GM12878 (cell line): Measurements from ENCODE around the gene CCDC47. TPM values are rescaled to one million over a fixed set of nuclear protein-coding genes. Genes with fewer than 3 reads are reported as not detected.

Experiments
- ATAC-seq: fragments of 200-7000 bp; cut with Tn5 transposase; 3 replicates; pipeline ENCODE4 v1.9.1; 2020; ENCODE audit warnings: mild to moderate bottlenecking, moderate library complexity
- BruUV-seq: library from RNA; stranded (reverse); fragments of 400-500 nt; replicated peaks from 2 replicates; lab custom pipeline; 2021; lab: Mats Ljungman, UMichigan
- CTCF ChIA-PET: fragments of 300-600 bp; sonication (Branson Sonifier 250); formaldehyde crosslinking; extraction: SDS; loops from one replicate; lab custom pipeline; 2021; ENCODE audit warnings: inconsistent platforms; lab: Yijun Ruan, JAX
- POLR2A ChIA-PET: fragments of 350-600 bp; formaldehyde crosslinking; extraction: SDS; loops from one replicate; lab custom pipeline; 2021; ENCODE audit warnings: inconsistent platforms; lab: Charles Lee
- RAD21 ChIA-PET: fragments of 300-600 bp; sonication (Branson Sonifier 250); formaldehyde crosslinking; loops from one replicate; lab custom pipeline; 2023; ENCODE audit warnings: antibody characterized with exemption; ENCODE audit not compliant: unreplicated experiment; lab: Charles Lee
- SMC1A ChIA-PET: fragments of 300-600 bp; sonication (Branson Sonifier 250); formaldehyde crosslinking; loops from one replicate; lab custom pipeline; 2023; ENCODE audit not compliant: unreplicated experiment, uncharacterized antibody; lab: Charles Lee
- DNase-seq: peaks from one replicate; pipeline ENCODE4 v3.0.0-alpha.2; 2011; ENCODE audit warnings: low read depth, low spot score
- FAIRE-seq: peaks from 3 replicates; lab custom pipeline; 2011; peaks lifted over from hg19 to GRCh38; lab: Jason Lieb, UNC
- H2AFZ ChIP-seq: 2 replicates; pipeline ENCODE4 v1.6.0; 2011; ENCODE audit warnings: low read depth, low read length, control low read depth; ENCODE audit not compliant: control insufficient read depth
- H3K27ac ChIP-seq: 2 replicates; pipeline ENCODE4 v1.5.1; 2011; ENCODE audit warnings: control low read depth; ENCODE audit not compliant: control insufficient read depth, insufficient read depth
- H3K27me3 ChIP-seq, 2 experiments: replicated peaks in 1 of 2; 2 replicates each; pipeline versions ENCODE4 v1.6.0 to v1.6.1; 2011; ENCODE audit warnings: low read length in 1 of 2; ENCODE audit not compliant: control insufficient read depth in 2 of 2, insufficient read depth in 2 of 2
- H3K36me3 ChIP-seq, 2 experiments: 2 replicates each; pipeline ENCODE4 v1.5.1; 2011; ENCODE audit warnings: low read length in 1 of 2; ENCODE audit not compliant: control insufficient read depth in 2 of 2, insufficient read depth in 2 of 2
- H3K4me1 ChIP-seq: 2 replicates; pipeline ENCODE4 v1.6.1; 2011; ENCODE audit warnings: mild to moderate bottlenecking, low read length, moderate library complexity, mixed read lengths; ENCODE audit not compliant: control insufficient read depth, insufficient read depth
- H3K4me2 ChIP-seq: 2 replicates; pipeline ENCODE4 v1.6.0; 2011; ENCODE audit warnings: control low read depth; ENCODE audit not compliant: control insufficient read depth, insufficient read depth
- H3K4me3 ChIP-seq: fragments of 200-600 bp; sonication (generic); 2 replicates; pipeline ENCODE4 v1.5.1; 2016
- H3K79me2 ChIP-seq: 2 replicates; pipeline ENCODE4 v1.6.0; 2011; ENCODE audit warnings: low read length; ENCODE audit not compliant: control insufficient read depth, insufficient read depth
- H3K9ac ChIP-seq: 2 replicates; pipeline ENCODE4 v1.8.0; 2011; ENCODE audit warnings: low read length, control low read depth, mixed read lengths; ENCODE audit not compliant: control insufficient read depth, insufficient read depth
- H3K9me3 ChIP-seq: replicated peaks from 3 replicates; pipeline ENCODE4 v1.5.1; 2011; ENCODE audit warnings: mild to moderate bottlenecking, low read length; ENCODE audit not compliant: control insufficient read depth, insufficient read depth
- H4K20me1 ChIP-seq: 2 replicates; pipeline ENCODE4 v1.6.0; 2011; ENCODE audit not compliant: control insufficient read depth, insufficient read depth
- CREB1 ChIP-seq: IDR thresholded peaks from 2 replicates; pipeline ENCODE4 v1.6.1; 2012; ENCODE audit warnings: low read depth, mild to moderate bottlenecking, inconsistent platforms
- EP300 ChIP-seq, 2 experiments: fragments of 150-350 bp in 1 of 2; IDR thresholded peaks; 2 replicates each; pipeline ENCODE4 v1.6.1; 2011 to 2012; ENCODE audit warnings: low read depth in 2 of 2, low read length in 2 of 2, borderline replicate concordance in 1 of 2, improper control_type of control experiment in 1 of 2, inconsistent platforms in 1 of 2; ENCODE audit not compliant: control insufficient read depth in 1 of 2
- ETV6 ChIP-seq, 2 experiments: fragments of 450-650 bp in 1 of 2; IDR thresholded peaks in 1 of 2; conservative IDR thresholded peaks in 1 of 2; 2 replicates each; pipeline ENCODE4 v1.6.1; 2014; ENCODE audit warnings: antibody characterized with exemption in 1 of 2, borderline replicate concordance in 1 of 2, low read depth in 1 of 2, mild to moderate bottlenecking in 1 of 2, moderate library complexity in 1 of 2
- GABPA ChIP-seq: IDR thresholded peaks from 2 replicates; pipeline ENCODE4 v1.6.1; 2014; ENCODE audit warnings: antibody characterized with exemption, low read depth, mild to moderate bottlenecking, inconsistent platforms
- HCFC1 ChIP-seq: fragments of 150-350 bp; IDR thresholded peaks from 2 replicates; pipeline ENCODE4 v1.6.1; 2014; ENCODE audit warnings: low read length
- KLF5 ChIP-seq: fragments of 450-650 bp; IDR thresholded peaks from 2 replicates; pipeline ENCODE4 v1.6.1; 2014; ENCODE audit warnings: mild to moderate bottlenecking; ENCODE audit not compliant: partially characterized antibody
- MEF2B ChIP-seq: fragments of 450-650 bp; IDR thresholded peaks from 2 replicates; pipeline ENCODE4 v1.6.1; 2018; ENCODE audit warnings: mild to moderate bottlenecking, moderate library complexity; ENCODE audit not compliant: partially characterized antibody, poor library complexity, severe bottlenecking
- MTA2 ChIP-seq: fragments of 450-650 bp; IDR thresholded peaks from 2 replicates; pipeline ENCODE4 v1.6.1; 2016; ENCODE audit warnings: low read depth, mild to moderate bottlenecking, moderate library complexity
- NR2F1 ChIP-seq: fragments of 450-650 bp; conservative IDR thresholded peaks from 2 replicates; pipeline ENCODE4 v1.6.1; 2017; ENCODE audit warnings: mild to moderate bottlenecking
- RB1 ChIP-seq: fragments of 450-650 bp; formaldehyde crosslinking; IDR thresholded peaks from 2 replicates; pipeline ENCODE4 v1.6.1; 2017; ENCODE audit warnings: mild to moderate bottlenecking, borderline replicate concordance
- SPI1 ChIP-seq: IDR thresholded peaks from 2 replicates; pipeline ENCODE4 v1.6.1; 2011; ENCODE audit warnings: low read depth, mild to moderate bottlenecking, low read length, moderate library complexity, borderline replicate concordance; ENCODE audit not compliant: insufficient read depth
- TAF1 ChIP-seq: IDR thresholded peaks from 2 replicates; pipeline ENCODE4 v1.6.1; 2011; ENCODE audit warnings: mild to moderate bottlenecking, low read depth, low read length, borderline replicate concordance
- USF1 ChIP-seq: IDR thresholded peaks from 2 replicates; pipeline ENCODE4 v1.6.1; 2011; ENCODE audit warnings: borderline replicate concordance, low read depth, mild to moderate bottlenecking, moderate library complexity, mixed read lengths, low read length; ENCODE audit not compliant: insufficient read depth; ENCODE audit errors: extremely low read length
- ZNF687 ChIP-seq: fragments of 450-650 bp; IDR thresholded peaks from 2 replicates; pipeline ENCODE4 v1.6.1; 2017; ENCODE audit warnings: mild to moderate bottlenecking, moderate library complexity
- WGBS: methylation state at CpG from one replicate; pipeline ENCODE4 v1.1.6; 2016; ENCODE audit warnings: low lambda C conversion rate; ENCODE audit not compliant: insufficient replicate concordance, insufficient coverage; ENCODE audit errors: missing lambda C conversion rate; 5-methylcytosine and 5-hydroxymethylcytosine counted together
- in situ Hi-C: fragments of 300-500 bp; cut with MboI; formaldehyde crosslinking; loops from 9 replicates; pipeline ENCODE4 v1.14.3; 2018; ENCODE audit warnings: mixed read lengths
- intact Hi-C: fragments of 100-400 bp; cut with micrococcal nuclease; formaldehyde crosslinking; loops from one replicate; pipeline ENCODE4 v1.14.2; 2022; ENCODE audit not compliant: unreplicated experiment
- polyA plus RNA-seq, 11 experiments: library from polyadenylated mRNA; depleted of rRNA in 4 of 11; unstranded in 6 of 11; stranded (reverse) in 5 of 11; fragments of >200 nt; fragmentation: Nextera tagmentation in 4 of 11; fragmentation: Illumina TruSeq in 1 of 11; extraction: Ambion mirVana in 4 of 11; extraction: Trizol in 1 of 11; gene quantifications; 1 replicate in 1 of 11; 2 replicates in 10 of 11; pipeline versions ENCODE4 v1.2.1 to v1.2.3, GENCODE V29; 2011 to 2016; ENCODE audit warnings: inconsistent platforms in 2 of 11, missing spikeins in 2 of 11, low read depth in 1 of 11
- total RNA-seq, 4 experiments: library from RNA; depleted of rRNA in 3 of 4; stranded (reverse); fragments of >200 nt in 3 of 4; fragmentation: Illumina TruSeq in 1 of 4; extraction: Trizol in 1 of 4; gene quantifications; 2 replicates each; pipeline versions ENCODE4 v1.2.1 to v1.2.3, GENCODE V29; 2013 to 2021

CCDC47 gene
- total and polyA plus RNA-seq, 10 of the 15 experiments (the other 5 are each of a cell fraction or from before 2014, with no cell fraction given) = 13.6 to 81.4 (median 58.9) TPM

GRCh38 chr17:63701868-63702720 is 71.3 kb downstream of the CCDC47 start (continued):
- TF ChIP-seq NR2F1 = 0 out of 2 replicates have a peak, but pooled peaks have one; percentile 8
- TF ChIP-seq HCFC1 = 0 out of 2 replicates have a peak, but pooled peaks have one; percentile 12

- ATAC-seq (no peak), DNase-seq (no peak), FAIRE-seq (no peak)
- peaks cover 29% of the 10 kb centered on the region for H3K4me1 ChIP-seq
- H3K79me2 ChIP-seq = peaks cover 63% of the 10 kb centered on the region
- H3K27ac ChIP-seq = peak overlapping the region; percentile 94
- H3K9me3 ChIP-seq = no peaks in the 10 kb centered on the region
- H3K9ac ChIP-seq = peak overlapping the region; percentile 86
- H2AFZ ChIP-seq = no peak overlapping the region
- ChIA-PET RAD21 (interaction anchor here (0.6 to 3.8 kb wide), 6 partner anchors 40 to 295 kb away, joined by 3 to 23 read pairs (median 4); partner anchors contain the start of genes CCDC47, DDX42 and STRADA), SMC1A (interaction anchor here (0.7 to 2.1 kb wide), 5 partner anchors 35 to 67 kb away, joined by 3 to 6 read pairs (median 4); no protein-coding TSS in a partner anchor), POLR2A (interaction anchor here (0.6 to 4.2 kb wide), 15 partner anchors 21 to 319 kb away, joined by 3 to 42 read pairs (median 4); partner anchors contain the start of genes CCDC47, DCAF7, DDX42 and ICAM2), CTCF (interaction anchor here (0.7 to 2.3 kb wide), 10 partner anchors 18 to 276 kb away, joined by 3 to 11 read pairs (median 4); partner anchors contain the start of genes MAP3K3 and STRADA)
- intact Hi-C loops (no loop called here), in situ Hi-C loops (no loop called here)
- H3K4me2 ChIP-seq = peak overlapping the region; percentile 92
- no peaks in the 10 kb centered on the region for H4K20me1 ChIP-seq
- H3K36me3 ChIP-seq = peaks cover 1 to 11% of the 10 kb centered on the region in 2 experiments; a peak in 3 of 4 replicates
- WGBS = under 1% methylated on average over 10 of the region's 10 CpGs
- no TSS peak for BruUV-seq
- no peaks in the 10 kb centered on the region for H3K27me3 ChIP-seq
- peak overlapping the region; percentile 91 for H3K4me3 ChIP-seq
- TF ChIP-seq SPI1 (peak; percentile 35; the same call in 1 of the 2 replicates), TAF1 (0 out of 2 replicates have a peak, but pooled peaks have one; percentile 41), ZNF687 (no peak), USF1 (no peak), ETV6 (conservative IDR thresholded peaks at IDR 0.05 in 1 of 2, IDR thresholded peaks at IDR 0.05 in 1 of 2; ENCODE audit: borderline replicate concordance in 1 of 2, low read depth in 1 of 2) (no peak), MEF2B (no peak), CREB1 (no peak), GABPA (no peak), RB1 (no peak), EP300 (IDR thresholded peaks at IDR 0.05; ENCODE audit: borderline replicate concordance in 1 of 2, control insufficient read depth in 1 of 2, low read depth in 2 of 2, low read length in 2 of 2) (no peak), KLF5 (no peak), MTA2 (no peak)
Observed at GRCh38 chr17:63701456-63701820, 72.0 kb downstream of the CCDC47 start.
